Loucy (cell line): ENCODE measurements around the gene RASGRP2.

ENCODE experiments used
- H2AFZ ChIP-seq: fragments of 200-600 bp; sonication (generic); 2 replicates; pipeline ENCODE4 v1.6.0; 2016; ENCODE audit warnings: antibody characterized with exemption, mild to moderate bottlenecking, low read length, moderate library complexity
- H3F3A ChIP-seq: fragments of 200-600 bp; 2 replicates; pipeline ENCODE4 v1.6.0; 2016; ENCODE audit warnings: antibody characterized with exemption, low read depth, mild to moderate bottlenecking
- H3K27me3 ChIP-seq: fragments of 200-600 bp; sonication (generic); 2 replicates; pipeline ENCODE4 v1.6.1; 2014; ENCODE audit warnings: low read length, mild to moderate bottlenecking; ENCODE audit not compliant: insufficient read depth, poor library complexity, severe bottlenecking
- H3K36me3 ChIP-seq: fragments of 200-600 bp; sonication (generic); 2 replicates; pipeline ENCODE4 v1.6.1; 2016; ENCODE audit warnings: low read length; ENCODE audit not compliant: insufficient read depth
- H3K4me1 ChIP-seq: fragments of 200-600 bp; sonication (generic); 2 replicates; pipeline ENCODE4 v1.5.1; 2014; ENCODE audit warnings: low read length, mild to moderate bottlenecking; ENCODE audit not compliant: insufficient read depth, poor library complexity, severe bottlenecking
- H3K4me2 ChIP-seq: fragments of 200-600 bp; sonication (generic); 2 replicates; pipeline ENCODE4 v1.6.0; 2014; ENCODE audit warnings: antibody characterized with exemption, low read length, low read depth, mild to moderate bottlenecking; ENCODE audit not compliant: poor library complexity, severe bottlenecking
- H3K4me3 ChIP-seq: fragments of 200-600 bp; sonication (generic); 2 replicates; pipeline ENCODE4 v1.5.1; 2014; ENCODE audit warnings: low read length, mild to moderate bottlenecking, mixed read lengths; ENCODE audit not compliant: poor library complexity, severe bottlenecking
- H3K79me2 ChIP-seq: fragments of 200-600 bp; sonication (generic); 2 replicates; pipeline ENCODE4 v1.6.1; 2014; ENCODE audit warnings: low read length; ENCODE audit not compliant: insufficient read depth
- H3K9ac ChIP-seq: fragments of 200-600 bp; sonication (generic); 2 replicates; pipeline ENCODE4 v1.6.0; 2014; ENCODE audit warnings: mild to moderate bottlenecking, low read depth, low read length, moderate library complexity; ENCODE audit not compliant: poor library complexity, severe bottlenecking
- H3K9me2 ChIP-seq: fragments of 200-600 bp; sonication (generic); replicated peaks from 2 replicates; pipeline ENCODE4 v1.6.1; 2016; ENCODE audit warnings: low read depth, low read length, mixed read lengths
- H3K9me3 ChIP-seq: fragments of 200-600 bp; sonication (generic); 2 replicates; pipeline ENCODE4 v1.6.1; 2014; ENCODE audit warnings: mild to moderate bottlenecking, antibody characterized with exemption, low read length, low read depth; ENCODE audit not compliant: insufficient read depth
- H4K20me1 ChIP-seq: fragments of 200-600 bp; sonication (generic); 2 replicates; pipeline ENCODE4 v1.6.0; 2014; ENCODE audit warnings: antibody characterized with exemption, low read length, mild to moderate bottlenecking; ENCODE audit not compliant: insufficient read depth, poor library complexity, severe bottlenecking
- EZH2phosphoT487 ChIP-seq: fragments of 200-600 bp; IDR thresholded peaks from 2 replicates; pipeline ENCODE4 v1.6.1; 2018; ENCODE audit warnings: antibody characterized with exemption, mild to moderate bottlenecking, moderate library complexity, borderline replicate concordance
- TF ChIP-seq, protein P1 (sequence below): fragments of 200-600 bp; sonication (generic); conservative IDR thresholded peaks from 2 replicates; pipeline ENCODE4 v1.5.1; 2014; ENCODE audit warnings: mild to moderate bottlenecking, antibody characterized with exemption, low read length

Gene RASGRP2

DNA sequence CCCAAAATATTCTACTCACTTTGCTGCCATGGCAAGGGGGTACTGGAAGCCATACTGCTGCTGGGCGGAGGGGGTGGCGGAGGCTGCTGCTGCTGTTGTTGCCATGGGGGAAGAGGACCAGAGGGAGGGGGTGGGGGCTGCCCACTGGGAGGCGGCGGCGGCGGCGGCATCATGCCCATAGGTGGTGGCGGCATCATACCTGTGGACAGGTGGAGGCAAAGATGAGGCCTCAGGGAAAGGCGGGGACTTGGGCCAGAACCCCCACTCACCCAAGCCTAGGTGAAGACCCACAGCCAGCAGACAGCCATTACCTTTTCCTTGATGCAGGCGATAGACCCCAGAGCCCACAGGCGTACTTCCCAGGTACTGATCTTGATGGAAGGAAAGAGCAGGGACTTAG lies 22.9 kb upstream of the RASGRP2 start:
- no peaks in the 10 kb centered on the region for H3K9me3 ChIP-seq
- H4K20me1 ChIP-seq = peaks cover 97% of the 10 kb centered on the region
- peaks cover 40% of the 10 kb centered on the region for H3F3A ChIP-seq
- no peak overlapping the region for H3K9ac ChIP-seq
- TF ChIP-seq EZH2phosphoT487 = no peak
- TF ChIP-seq, protein P1, sequence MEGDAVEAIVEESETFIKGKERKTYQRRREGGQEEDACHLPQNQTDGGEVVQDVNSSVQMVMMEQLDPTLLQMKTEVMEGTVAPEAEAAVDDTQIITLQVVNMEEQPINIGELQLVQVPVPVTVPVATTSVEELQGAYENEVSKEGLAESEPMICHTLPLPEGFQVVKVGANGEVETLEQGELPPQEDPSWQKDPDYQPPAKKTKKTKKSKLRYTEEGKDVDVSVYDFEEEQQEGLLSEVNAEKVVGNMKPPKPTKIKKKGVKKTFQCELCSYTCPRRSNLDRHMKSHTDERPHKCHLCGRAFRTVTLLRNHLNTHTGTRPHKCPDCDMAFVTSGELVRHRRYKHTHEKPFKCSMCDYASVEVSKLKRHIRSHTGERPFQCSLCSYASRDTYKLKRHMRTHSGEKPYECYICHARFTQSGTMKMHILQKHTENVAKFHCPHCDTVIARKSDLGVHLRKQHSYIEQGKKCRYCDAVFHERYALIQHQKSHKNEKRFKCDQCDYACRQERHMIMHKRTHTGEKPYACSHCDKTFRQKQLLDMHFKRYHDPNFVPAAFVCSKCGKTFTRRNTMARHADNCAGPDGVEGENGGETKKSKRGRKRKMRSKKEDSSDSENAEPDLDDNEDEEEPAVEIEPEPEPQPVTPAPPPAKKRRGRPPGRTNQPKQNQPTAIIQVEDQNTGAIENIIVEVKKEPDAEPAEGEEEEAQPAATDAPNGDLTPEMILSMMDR = no peak
- peaks cover 51% of the 10 kb centered on the region for H3K4me1 ChIP-seq
- H3K36me3 ChIP-seq = peaks cover 91% of the 10 kb centered on the region
- H3K27me3 ChIP-seq = no peaks in the 10 kb centered on the region
- no peak overlapping the region for H3K4me2 ChIP-seq
- peaks cover 85% of the 10 kb centered on the region for H3K79me2 ChIP-seq
- peak overlapping the region; percentile 4 for H3K4me3 ChIP-seq
- no peaks in the 10 kb centered on the region for H3K9me2 ChIP-seq
- no peak overlapping the region for H2AFZ ChIP-seq

DNA sequence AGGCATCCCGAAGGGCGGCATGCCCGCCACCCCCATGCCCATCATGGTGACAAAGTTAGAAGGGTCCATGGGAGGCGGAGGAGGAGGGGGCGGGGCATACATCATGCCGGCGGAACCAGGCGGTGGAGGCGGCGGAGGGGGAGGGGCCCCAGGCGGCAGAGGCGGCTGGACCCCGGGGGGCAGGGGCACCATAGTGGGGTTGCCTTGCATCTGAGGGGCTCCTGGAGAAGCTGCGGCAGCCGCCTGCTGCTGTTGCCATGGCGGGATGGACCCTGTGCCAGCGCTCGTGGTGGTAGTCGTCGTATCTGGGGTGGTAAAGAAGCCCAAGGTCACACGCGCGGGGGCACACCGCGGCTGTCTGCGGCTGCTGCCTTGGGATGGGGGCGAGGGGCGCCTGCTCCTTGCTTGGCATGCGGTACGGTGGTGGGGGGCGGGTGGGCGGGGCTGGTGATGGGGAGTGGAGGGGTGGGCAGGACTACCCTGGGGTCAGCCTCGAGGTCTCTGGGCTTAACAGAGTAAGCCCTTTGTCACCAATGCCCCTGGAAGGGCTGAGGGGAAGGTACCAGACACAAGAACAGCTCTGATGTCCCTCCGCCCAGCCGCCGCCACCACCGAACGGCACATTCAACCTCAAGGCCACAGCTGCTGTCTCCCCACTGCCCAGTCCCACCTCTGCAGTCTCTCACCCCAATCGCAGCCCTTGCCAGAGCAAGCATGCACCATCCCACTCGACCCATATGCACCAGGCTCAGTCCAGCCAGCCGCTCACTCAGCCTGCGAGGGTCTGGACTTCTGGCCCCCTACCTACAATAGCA lies 22.1 kb upstream of the RASGRP2 start:
- H3K4me2 ChIP-seq = no peak overlapping the region
- peaks cover 90% of the 10 kb centered on the region for H4K20me1 ChIP-seq
- H3F3A ChIP-seq = peaks cover 36% of the 10 kb centered on the region
- H3K4me1 ChIP-seq = peaks cover 46% of the 10 kb centered on the region
- TF ChIP-seq EZH2phosphoT487 = no peak
- TF ChIP-seq, protein P1 = no peak
- H3K9me3 ChIP-seq = no peaks in the 10 kb centered on the region
- H3K9me2 ChIP-seq = no peaks in the 10 kb centered on the region
- H3K27me3 ChIP-seq = no peaks in the 10 kb centered on the region
- H3K36me3 ChIP-seq = peaks cover 83% of the 10 kb centered on the region
- no peak overlapping the region for H3K9ac ChIP-seq
- peaks cover 77% of the 10 kb centered on the region for H3K79me2 ChIP-seq
- no peak overlapping the region for H3K4me3 ChIP-seq
- no peak overlapping the region for H2AFZ ChIP-seq

DNA sequence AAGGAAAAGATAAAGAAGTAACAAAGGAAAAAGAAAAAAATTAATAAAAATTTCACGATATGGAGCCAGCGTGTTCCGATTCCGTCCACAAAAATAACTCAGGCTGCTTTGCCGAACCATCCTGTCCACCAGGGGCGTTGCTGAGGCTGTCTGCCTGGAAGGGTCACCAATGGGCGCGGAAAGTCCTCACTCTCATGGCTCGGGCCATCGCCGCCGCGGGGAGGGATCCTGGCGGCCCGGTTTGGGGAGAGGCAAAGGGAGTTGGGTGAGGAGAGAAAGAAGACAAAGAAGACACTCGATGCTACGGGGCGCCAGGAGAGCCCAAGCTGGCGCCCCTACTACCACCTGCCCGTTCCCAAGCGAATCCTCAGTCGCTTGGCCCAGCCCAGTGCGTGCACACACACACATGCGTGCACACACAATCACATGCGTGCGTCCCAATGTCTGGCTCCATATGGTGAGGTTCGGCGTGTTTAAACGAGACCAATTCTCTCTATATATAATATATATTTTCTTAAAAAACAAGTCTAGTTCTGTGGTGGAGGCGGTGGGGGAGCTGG lies 21.4 kb upstream of the RASGRP2 start:
- Histone ChIP-seq H3K27me3 (no peaks in the 10 kb centered on the region), H3K4me2 (peak overlapping the region; percentile 66), H3K4me1 (peaks cover 52% of the 10 kb centered on the region), H4K20me1 (peaks cover 89% of the 10 kb centered on the region), H3K79me2 (peaks cover 70% of the 10 kb centered on the region), H3K9ac (no peak overlapping the region), H3K9me2 (no peaks in the 10 kb centered on the region), H3F3A (peaks cover 38% of the 10 kb centered on the region), H3K36me3 (peaks cover 79% of the 10 kb centered on the region), H3K4me3 (peak overlapping the region; percentile 48), H2AFZ (no peak overlapping the region), H3K9me3 (no peaks in the 10 kb centered on the region)
- TF ChIP-seq EZH2phosphoT487 = no peak
- TF ChIP-seq, protein P1 = peak; percentile 23; the same call in 1 of the 2 replicates
